Panc1 (cell line): Measurements from ENCODE around the gene ADGRB3.

Experiments
- CTCF ChIP-seq: fragments of 450-650 bp; IDR thresholded peaks from 2 replicates; pipeline ENCODE4 v1.5.1; 2017; ENCODE audit warnings: mild to moderate bottlenecking
- POLR2AphosphoS5 ChIP-seq: IDR thresholded peaks from 2 replicates; pipeline ENCODE4 v1.6.1; 2012; ENCODE audit warnings: mild to moderate bottlenecking, low read depth, low read length, moderate library complexity
- REST ChIP-seq, 2 experiments: IDR thresholded peaks; 2 replicates each; pipeline ENCODE4 v1.6.1; 2011 to 2012; ENCODE audit warnings: low read depth in 2 of 2, control low read depth in 1 of 2, low read length in 1 of 2, mild to moderate bottlenecking in 1 of 2, moderate library complexity in 1 of 2; ENCODE audit not compliant: insufficient read depth in 1 of 2
- TCF7L2 ChIP-seq: IDR thresholded peaks from 2 replicates; pipeline ENCODE4 v1.6.1; 2011; ENCODE audit warnings: mild to moderate bottlenecking, low read depth, low read length, inconsistent platforms

GRCh38 chr6:69185276-69185675 is 550.2 kb downstream of the ADGRB3 start:
- no peak for TF ChIP-seq CTCF
- no peak for TF ChIP-seq POLR2AphosphoS5
- TF ChIP-seq TCF7L2, result no peak
- TF ChIP-seq REST (IDR thresholded peaks at IDR 0.05; ENCODE audit: insufficient read depth in 1 of 2, low read depth in 2 of 2, low read length in 1 of 2), result no peak
